ENCODE measurements around the gene MYO1B. TPM values are rescaled to one million over a fixed set of nuclear protein-coding genes. Genes with fewer than 3 reads are reported as not detected.
A peak's percentile ranks its signal among the peaks of the same experiment; 100 is the strongest.

Gene MYO1B
- total and polyA plus RNA-seq, 2 of the 4 experiments (the other 2 are of a cell fraction) = 57.2 to 116 TPM

- no peak overlapping the region for H2AK9ac ChIP-seq (replicated peaks; ENCODE audit: low read depth, low read length, poor library complexity)
- peaks cover 84% of the 10 kb centered on the region for H4K20me1 ChIP-seq (ENCODE audit: insufficient read depth, low read length)
- peaks cover 14 to 74% of the 10 kb centered on the region in 2 experiments for H3K79me1 ChIP-seq (ENCODE audit: low read depth in 1 of 2, low read length in 2 of 2)
- in situ Hi-C loops (cut with MboI; ENCODE audit: low sequenced_read_pairs) = no loop called here
- H3K9me3 ChIP-seq (ENCODE audit: control insufficient read depth, insufficient read depth, low read length) = no peaks in the 10 kb centered on the region
- dilution Hi-C loops (cut with HindIII; ENCODE audit: low sequenced_read_pairs, unreplicated experiment) = no loop called here
- peak overlapping the region; percentile 60; the same call in 1 of the 2 replicates for H3K18ac ChIP-seq (ENCODE audit: low read depth, low read length)
- H2AK5ac ChIP-seq (ENCODE audit: low read depth, low read length) = peak overlapping the region; percentile 65; the same call in 1 of the 2 replicates
- POLR2A ChIA-PET (ENCODE audit: unreplicated experiment) = no interaction called here
- H3K27ac ChIP-seq (ENCODE audit: insufficient read depth, low read length) = no peak overlapping the region
- H3K4me3 ChIP-seq (ENCODE audit: insufficient read depth, low read depth, low read length) = no peak overlapping the region
- no TSS peak for BruUV-seq (replicated peaks)
- intact Hi-C loops (cut with micrococcal nuclease) = no loop called here
- H3K23ac ChIP-seq (ENCODE audit: low read depth, low read length) = no peak overlapping the region
- H4K8ac ChIP-seq (ENCODE audit: low read depth in 2 of 2, low read length in 2 of 2) = peak overlapping the region in 1 of 2 experiments; percentile 26; a peak in 1 of 4 replicates
- ATAC-seq (ENCODE audit: low read depth) (peak; percentile 35; the same call in 1 of the 2 replicates), DNase-seq (peak; percentile 43)
- peaks cover 34% of the 10 kb centered on the region for H3K9me1 ChIP-seq (ENCODE audit: insufficient read depth, low read length)
- H3K36me3 ChIP-seq (ENCODE audit: control insufficient read depth, insufficient read depth, low read length) = peaks cover 8% of the 10 kb centered on the region; the same call in 1 of the 2 replicates
- H3K27me3 ChIP-seq (ENCODE audit: control insufficient read depth, insufficient read depth, low read length) = no peaks in the 10 kb centered on the region
- no peak overlapping the region for H2AFZ ChIP-seq (replicated peaks; ENCODE audit: low read length, poor library complexity)
- no peak overlapping the region for H2BK5ac ChIP-seq (ENCODE audit: low read depth, low read length, poor library complexity, severe bottlenecking)
- no peak overlapping the region for H3K9ac ChIP-seq (ENCODE audit: low read depth, low read length)
- H3K4me1 ChIP-seq (ENCODE audit: control insufficient read depth, insufficient read depth, low read length) = peaks cover 31% of the 10 kb centered on the region
- WGBS, 2 experiments (ENCODE audit: extremely low coverage in 2 of 2, insufficient read length in 1 of 2) = 100% methylated on average over 2 of the region's 4 CpGs; no CpG with 5 or more reads in 1 of the 2 experiments
- CTCF ChIA-PET = interaction anchor here (0.6 kb wide), 1 partner anchor 246 kb away, joined by 4 read pairs; no protein-coding TSS in a partner anchor
- H3K56ac ChIP-seq (ENCODE audit: extremely low read depth, insufficient read depth, low read length) = no peak overlapping the region
- H3K4me2 ChIP-seq (ENCODE audit: low read depth, low read length) = peak overlapping the region; percentile 42; the same call in 1 of the 2 replicates
- H4K5ac ChIP-seq (ENCODE audit: low read depth, low read length) = no peak overlapping the region
- no peak overlapping the region for H2BK120ac ChIP-seq (ENCODE audit: low read depth, low read length)
- peak overlapping the region; percentile 16; the same call in 1 of the 2 replicates for H4K91ac ChIP-seq (ENCODE audit: insufficient read depth, low read depth, low read length)
- H2BK20ac ChIP-seq (ENCODE audit: low read depth, low read length) = 0 out of 2 replicates have a peak overlapping the region, but pooled peaks have one; percentile 12
- H3K4ac ChIP-seq (ENCODE audit: low read depth, low read length) = peak overlapping the region; percentile 24; the same call in 1 of the 2 replicates
- TF ChIP-seq MAZ (IDR thresholded peaks at IDR 0.05; ENCODE audit: borderline replicate concordance, low read depth, low read length) (no peak), CHD1 (IDR thresholded peaks at IDR 0.05; ENCODE audit: low read depth, low read length) (no peak), MXI1 (IDR thresholded peaks at IDR 0.05; ENCODE audit: borderline replicate concordance, low read depth, low read length) (no peak), MAFK (IDR thresholded peaks at IDR 0.05; ENCODE audit: low read depth, low read length) (no peak), SMC3 (IDR thresholded peaks at IDR 0.05; ENCODE audit: low read depth, low read length) (no peak), RAD21 (IDR thresholded peaks at IDR 0.05; ENCODE audit: low read length) (no peak), BHLHE40 (IDR thresholded peaks at IDR 0.05; ENCODE audit: low read depth, low read length) (no peak)
- TF ChIP-seq, protein P1, sequence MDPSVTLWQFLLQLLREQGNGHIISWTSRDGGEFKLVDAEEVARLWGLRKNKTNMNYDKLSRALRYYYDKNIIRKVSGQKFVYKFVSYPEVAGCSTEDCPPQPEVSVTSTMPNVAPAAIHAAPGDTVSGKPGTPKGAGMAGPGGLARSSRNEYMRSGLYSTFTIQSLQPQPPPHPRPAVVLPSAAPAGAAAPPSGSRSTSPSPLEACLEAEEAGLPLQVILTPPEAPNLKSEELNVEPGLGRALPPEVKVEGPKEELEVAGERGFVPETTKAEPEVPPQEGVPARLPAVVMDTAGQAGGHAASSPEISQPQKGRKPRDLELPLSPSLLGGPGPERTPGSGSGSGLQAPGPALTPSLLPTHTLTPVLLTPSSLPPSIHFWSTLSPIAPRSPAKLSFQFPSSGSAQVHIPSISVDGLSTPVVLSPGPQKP (IDR thresholded peaks at IDR 0.05; ENCODE audit: borderline replicate concordance, low read depth, low read length) = no peak
- H3K14ac ChIP-seq (replicated peaks; ENCODE audit: low read depth, low read length) = no peak overlapping the region
- H2BK15ac ChIP-seq (ENCODE audit: low read depth, low read length) = no peak overlapping the region
These were observed 10.1 kb downstream of the MYO1B start for GRCh38 chr2:191255271-191255670.

All from IMR-90 (cell line).